AG04450 (cell line): ENCODE measurements around the gene SPTLC3. TPM values are rescaled to one million over a fixed set of nuclear protein-coding genes. Genes with fewer than 3 reads are reported as not detected.

Experiments used
- CTCF ChIA-PET: fragments of 300-600, 350-600 bp; formaldehyde crosslinking; extraction: SDS; loops from one replicate; lab custom pipeline; 2022; ENCODE audit warnings: antibody characterized with exemption, inconsistent platforms; lab: Charles Lee
- POLR2A ChIA-PET: fragments of 350-600 bp; formaldehyde crosslinking; extraction: SDS; loops from one replicate; lab custom pipeline; 2021; ENCODE audit warnings: antibody characterized with exemption, inconsistent platforms; lab: Yijun Ruan, JAX
- DNase-seq: peaks from one replicate; pipeline ENCODE4 v3.0.0-alpha.2; 2011; ENCODE audit warnings: low read depth, low spot score
- H3K27ac ChIP-seq: one replicate; pipeline ENCODE4 v1.5.1; 2012; ENCODE audit warnings: low read depth, low read length, control low read depth
- H3K27me3 ChIP-seq: one replicate; pipeline ENCODE4 v1.6.0; 2012; ENCODE audit warnings: low read length; ENCODE audit not compliant: control insufficient read depth, insufficient read depth
- H3K4me3 ChIP-seq: 2 replicates; pipeline ENCODE4 v1.5.1; 2011; ENCODE audit warnings: mild to moderate bottlenecking, low read depth, low read length, control low read depth
- H3K9me3 ChIP-seq: 2 replicates; pipeline ENCODE4 v1.5.1; 2012; ENCODE audit warnings: low read length; ENCODE audit not compliant: control insufficient read depth, insufficient read depth
- CTCF ChIP-seq: IDR thresholded peaks from 2 replicates; pipeline ENCODE4 v1.5.1; 2011; ENCODE audit warnings: low read depth, low read length, control low read depth, inconsistent platforms
- polyA plus RNA-seq: library from polyadenylated mRNA; depleted of rRNA; stranded (reverse); fragments of >200 nt; gene quantifications from 2 replicates; pipeline ENCODE4 v1.2.3, GENCODE V29; 2011

The SPTLC3 gene
- polyA plus RNA-seq, 1 experiment = 2.8 TPM

DNA sequence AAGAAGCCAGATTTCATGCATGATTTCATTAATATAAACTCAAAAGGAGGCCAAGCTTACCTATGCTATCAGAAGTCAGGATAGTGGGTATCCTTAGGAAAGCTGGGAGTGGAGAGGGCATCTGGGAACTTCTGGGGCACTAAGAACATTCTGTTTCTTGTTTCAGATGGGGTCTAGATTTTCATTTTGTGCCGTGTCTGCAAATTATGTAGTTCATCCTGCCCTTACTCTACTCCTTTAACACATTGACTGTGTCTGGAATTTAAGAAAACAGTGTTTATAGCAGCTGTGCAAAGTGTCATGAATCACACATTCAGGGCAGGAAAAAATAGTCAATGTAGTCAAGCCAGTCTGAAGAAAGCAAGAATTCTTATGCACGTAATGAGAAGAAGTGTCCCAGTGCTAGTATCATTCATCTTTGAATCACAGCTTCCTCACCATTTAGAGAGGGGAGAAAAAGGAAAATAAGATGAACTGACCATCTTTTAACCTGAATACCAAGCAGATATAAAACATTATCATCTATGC is 11.6 kb upstream of the SPTLC3 start:
- Histone ChIP-seq H3K27me3 (no peaks in the 10 kb centered on the region), H3K4me3 (no peak overlapping the region), H3K27ac (no peak overlapping the region), H3K9me3 (no peaks in the 10 kb centered on the region)
- TF ChIP-seq CTCF = no peak
- ChIA-PET CTCF (no interaction called here), POLR2A (no interaction called here)
- no peak for DNase-seq

DNA sequence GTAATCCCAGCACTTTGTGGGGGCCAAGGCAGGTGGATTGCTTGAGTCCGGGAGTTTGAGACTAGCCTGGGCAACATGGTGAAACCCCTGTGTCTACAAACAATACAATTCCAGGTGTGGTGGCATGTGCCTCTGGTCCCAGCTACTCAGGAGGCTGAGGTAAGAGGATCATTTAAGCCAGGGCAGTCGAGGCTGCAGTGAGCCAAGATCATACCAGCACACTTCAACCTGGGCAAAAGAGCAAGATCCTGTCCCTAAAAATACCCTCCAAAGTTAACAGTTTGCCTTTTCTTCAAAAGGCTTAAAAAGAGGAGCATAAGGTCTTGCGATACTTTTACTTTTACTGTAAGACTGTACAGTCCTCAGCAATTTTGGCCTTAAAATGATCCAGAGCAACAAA is 10.7 kb upstream of the SPTLC3 start:
- POLR2A ChIA-PET = no interaction called here
- Histone ChIP-seq H3K9me3 (no peaks in the 10 kb centered on the region), H3K27ac (no peak overlapping the region), H3K27me3 (no peaks in the 10 kb centered on the region), H3K4me3 (no peak overlapping the region)
- DNase-seq = no peak
- TF ChIP-seq CTCF = no peak
- CTCF ChIA-PET = no interaction called here

GRCh38 chr20:12999201-12999600 is 9.6 kb upstream of the SPTLC3 start:
- Histone ChIP-seq H3K4me3 (no peak overlapping the region), H3K27ac (no peak overlapping the region), H3K9me3 (no peaks in the 10 kb centered on the region), H3K27me3 (no peaks in the 10 kb centered on the region)
- no peak for DNase-seq
- no peak for TF ChIP-seq CTCF
- CTCF ChIA-PET = no interaction called here
- POLR2A ChIA-PET = no interaction called here

DNA sequence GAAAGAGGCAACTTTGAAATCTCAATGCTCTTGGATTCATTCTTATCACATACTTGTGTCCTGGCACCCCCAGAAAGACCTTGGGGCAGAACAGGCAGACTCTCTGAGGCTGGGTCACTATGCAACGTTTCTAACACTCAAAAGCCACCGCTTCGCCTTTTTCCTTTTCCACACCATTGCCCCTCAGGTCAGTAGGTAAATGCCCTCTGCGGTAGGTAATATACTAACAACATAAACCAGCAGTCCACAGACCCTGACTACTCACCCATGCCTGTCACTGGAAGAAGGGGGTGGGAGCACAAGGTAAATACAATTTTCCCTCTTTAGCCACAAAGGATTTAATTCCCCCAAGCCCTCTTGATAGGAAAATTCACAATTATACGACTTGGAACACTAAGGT is 6.5 kb upstream of the SPTLC3 start:
- CTCF ChIA-PET = no interaction called here
- Histone ChIP-seq H3K9me3 (no peaks in the 10 kb centered on the region), H3K4me3 (no peak overlapping the region), H3K27ac (no peak overlapping the region), H3K27me3 (no peaks in the 10 kb centered on the region)
- POLR2A ChIA-PET = no interaction called here
- DNase-seq = no peak
- TF ChIP-seq CTCF = no peak

- no peak overlapping the region for H3K27ac ChIP-seq
- CTCF ChIA-PET = interaction anchor here (1.2 kb wide), 1 partner anchor 13 kb away, joined by 7 read pairs; no protein-coding TSS in a partner anchor
- no peak overlapping the region for H3K4me3 ChIP-seq
- peak; percentile 72 for DNase-seq
- POLR2A ChIA-PET = no interaction called here
- no peak for TF ChIP-seq CTCF
- no peaks in the 10 kb centered on the region for H3K27me3 ChIP-seq
- no peaks in the 10 kb centered on the region for H3K9me3 ChIP-seq
Observed at GRCh38 chr20:13006825-13007224, 1.9 kb upstream of the SPTLC3 start.
